Coronary artery (tissue), 2 donors: ENCODE results near the gene ERC1.

ENCODE experiments used
- DNase-seq: peaks from one replicate; pipeline ENCODE4 v3.0.0-alpha.2; 2017; ENCODE audit warnings: low spot score
- H3K27ac ChIP-seq, 2 donors: fragments of 200-600 bp; sonication (generic); one replicate each; pipeline ENCODE4 v1.5.1; 2016 to 2019
- H3K4me3 ChIP-seq: fragments of 200-600 bp; sonication (generic); 2 replicates; pipeline ENCODE4 v1.5.1; 2016; ENCODE audit warnings: mild to moderate bottlenecking, moderate library complexity
- TF ChIP-seq, protein P1 (sequence below): fragments of 200-600 bp; sonication (generic); IDR thresholded peaks from one replicate; pipeline ENCODE4 v1.5.1; 2019; ENCODE audit warnings: antibody characterized with exemption

Gene ERC1

DNA sequence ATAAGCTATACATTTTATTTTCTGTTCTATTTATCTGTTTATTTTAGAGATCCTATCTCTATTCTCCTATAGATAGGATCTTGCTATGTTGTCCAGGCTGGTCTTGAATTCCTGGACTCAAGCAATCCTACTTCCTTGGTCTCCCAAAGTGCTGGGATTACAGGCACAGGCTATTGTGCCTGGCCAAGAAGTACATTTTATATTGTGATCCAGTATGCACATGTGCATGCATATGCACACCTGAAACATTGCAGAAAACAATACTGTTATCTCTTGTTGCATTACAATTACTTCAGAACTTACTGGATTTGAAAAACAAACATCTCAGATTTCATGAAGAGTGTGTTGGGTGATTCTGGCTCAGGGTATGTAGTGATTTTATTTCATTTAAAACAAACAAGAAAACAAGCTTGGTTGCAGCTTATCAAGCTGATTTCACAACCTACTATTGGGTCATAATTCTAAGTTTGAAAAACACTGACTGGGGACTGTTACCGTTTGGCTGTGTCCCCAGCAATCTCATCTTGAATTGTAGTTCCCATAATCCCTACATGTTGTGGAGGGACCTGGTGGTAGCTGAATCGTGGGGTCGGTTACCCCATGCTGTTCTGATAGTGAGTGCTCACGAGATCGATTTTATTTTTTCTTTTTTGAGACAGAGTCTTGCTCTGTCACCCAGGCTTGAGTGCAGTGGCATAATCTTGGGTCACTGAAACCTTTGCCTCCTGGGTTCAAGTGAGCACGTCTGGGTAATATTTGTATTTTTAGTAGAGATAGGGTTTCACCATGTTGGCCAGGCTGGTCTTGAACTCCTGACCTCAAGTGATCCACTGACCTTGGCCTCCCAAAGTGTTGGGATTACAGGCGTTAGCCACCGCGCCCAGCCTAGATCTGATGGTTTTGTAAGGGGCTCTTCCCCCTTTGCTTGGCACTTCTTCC is 31.3 kb downstream of the ERC1 start:
- no peak for DNase-seq
- H3K4me3 ChIP-seq = no peak overlapping the region
- TF ChIP-seq, protein P1, sequence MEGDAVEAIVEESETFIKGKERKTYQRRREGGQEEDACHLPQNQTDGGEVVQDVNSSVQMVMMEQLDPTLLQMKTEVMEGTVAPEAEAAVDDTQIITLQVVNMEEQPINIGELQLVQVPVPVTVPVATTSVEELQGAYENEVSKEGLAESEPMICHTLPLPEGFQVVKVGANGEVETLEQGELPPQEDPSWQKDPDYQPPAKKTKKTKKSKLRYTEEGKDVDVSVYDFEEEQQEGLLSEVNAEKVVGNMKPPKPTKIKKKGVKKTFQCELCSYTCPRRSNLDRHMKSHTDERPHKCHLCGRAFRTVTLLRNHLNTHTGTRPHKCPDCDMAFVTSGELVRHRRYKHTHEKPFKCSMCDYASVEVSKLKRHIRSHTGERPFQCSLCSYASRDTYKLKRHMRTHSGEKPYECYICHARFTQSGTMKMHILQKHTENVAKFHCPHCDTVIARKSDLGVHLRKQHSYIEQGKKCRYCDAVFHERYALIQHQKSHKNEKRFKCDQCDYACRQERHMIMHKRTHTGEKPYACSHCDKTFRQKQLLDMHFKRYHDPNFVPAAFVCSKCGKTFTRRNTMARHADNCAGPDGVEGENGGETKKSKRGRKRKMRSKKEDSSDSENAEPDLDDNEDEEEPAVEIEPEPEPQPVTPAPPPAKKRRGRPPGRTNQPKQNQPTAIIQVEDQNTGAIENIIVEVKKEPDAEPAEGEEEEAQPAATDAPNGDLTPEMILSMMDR = no peak
- no peak overlapping the region for H3K27ac ChIP-seq

DNA sequence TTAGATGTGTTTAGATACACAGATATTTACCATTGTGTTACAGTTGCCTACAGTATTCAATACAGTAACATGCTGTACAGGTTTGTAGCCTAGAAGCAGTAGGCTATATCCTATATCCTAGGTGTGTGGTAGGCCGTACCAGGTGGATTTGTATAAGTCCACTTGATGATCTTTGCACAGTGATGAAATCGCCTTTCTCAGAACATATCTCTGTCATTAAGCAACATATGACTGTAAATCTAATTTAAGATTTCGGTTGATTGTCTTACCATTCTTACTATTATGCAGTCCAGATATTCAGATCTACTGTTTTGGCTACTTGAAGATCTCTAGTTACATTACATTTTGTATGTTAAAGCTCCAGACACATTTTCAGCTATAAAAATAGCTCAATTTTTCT is 39.8 kb downstream of the ERC1 start:
- DNase-seq = no peak
- TF ChIP-seq, protein P1 = no peak
- H3K4me3 ChIP-seq = no peak overlapping the region
- no peak overlapping the region for H3K27ac ChIP-seq

GRCh38 chr12:1034243-1034642 is 43.2 kb downstream of the ERC1 start:
- no peak for DNase-seq
- H3K4me3 ChIP-seq = no peak overlapping the region
- H3K27ac ChIP-seq = no peak overlapping the region
- TF ChIP-seq, protein P1 = no peak

GRCh38 chr12:1034751-1035457 is 43.9 kb downstream of the ERC1 start:
- no peak overlapping the region for H3K4me3 ChIP-seq
- no peak for DNase-seq
- H3K27ac ChIP-seq = no peak overlapping the region
- TF ChIP-seq, protein P1 = no peak

- Histone ChIP-seq H3K4me3 (no peak overlapping the region), H3K27ac (no peak overlapping the region)
- TF ChIP-seq, protein P1 = no peak
- no peak for DNase-seq
Observed at GRCh38 chr12:1041478-1041877, 50.5 kb downstream of the ERC1 start.

GRCh38 chr12:1044199-1044598 is 53.2 kb downstream of the ERC1 start:
- Histone ChIP-seq H3K27ac (no peak overlapping the region), H3K4me3 (no peak overlapping the region)
- no peak for DNase-seq
- TF ChIP-seq, protein P1 = no peak
